Body of pancreas (tissue), 4 donors: ENCODE data around the gene VSIG1. TPM values are rescaled to one million over a fixed set of nuclear protein-coding genes. Genes with fewer than 3 reads are reported as not detected.
A peak's percentile ranks its signal among the peaks of the same experiment; 100 is the strongest.

Source experiments
- ATAC-seq: fragments of 150-250 bp; one replicate; pipeline ENCODE4 v1.9.1; 2016
- DNase-seq, 4 donors: peaks; one replicate each; pipeline ENCODE4 v3.0.0-alpha.2; 2019
- H3K27ac ChIP-seq, 4 donors: fragments of 200-600 bp; sonication (generic); 1 replicate in 3 of 4; 2 replicates in 1 of 4; pipeline versions ENCODE4 v1.5.1 to v1.6.1; 2016 to 2019; ENCODE audit warnings: mild to moderate bottlenecking in 1 of 4, mixed read lengths in 1 of 4, moderate library complexity in 1 of 4
- H3K27me3 ChIP-seq, 2 donors: fragments of 200-600 bp; sonication (generic); one replicate each; pipeline ENCODE4 v1.6.0; 2016; ENCODE audit warnings: mild to moderate bottlenecking in 1 of 2
- H3K36me3 ChIP-seq, 2 donors: fragments of 200-600 bp; sonication (generic); replicated peaks in 1 of 2; 2 replicates each; pipeline ENCODE4 v1.5.1; 2016; ENCODE audit warnings: low read depth in 2 of 2; ENCODE audit not compliant: insufficient read depth in 1 of 2
- H3K4me1 ChIP-seq: fragments of 200-600 bp; sonication (generic); one replicate; pipeline ENCODE4 v1.6.0; 2016
- H3K4me3 ChIP-seq, 2 donors: fragments of 200-600 bp; sonication (generic); 1 replicate in 1 of 2; 2 replicates in 1 of 2; pipeline ENCODE4 v1.5.1; 2016 to 2019
- H3K9me3 ChIP-seq, 3 donors: fragments of 200-600 bp; sonication (generic); 1 replicate in 2 of 3; 2 replicates in 1 of 3; pipeline ENCODE4 v1.5.1; 2016
- POLR2A ChIP-seq, 3 donors: fragments of 450-650 bp; IDR thresholded peaks; one replicate each; pipeline ENCODE4 v1.6.1; 2016; ENCODE audit warnings: antibody characterized with exemption in 3 of 3, mild to moderate bottlenecking in 2 of 3
- WGBS, 2 donors: methylation state at CpG; one replicate each; pipeline ENCODE4 v1.1.5; 2017; 5-methylcytosine and 5-hydroxymethylcytosine counted together
- intact Hi-C: fragments of 100-400 bp; cut with DNase I; formaldehyde crosslinking; loops from one replicate; pipeline ENCODE4 v1.15.1; 2023
- total RNA-seq, 2 donors: library from RNA; depleted of rRNA; stranded (reverse); fragments of >200 nt; gene quantifications; one replicate each; pipeline ENCODE4 v1.1.0, GENCODE V29; 2016
- TF ChIP-seq, protein P1 (sequence below), 7 experiments: fragments of 450-650 bp in 4 of 7; fragments of 200-600 bp in 3 of 7; sonication (generic) in 3 of 7; IDR thresholded peaks; one replicate each; pipeline ENCODE4 v1.5.1; 2016 to 2019; ENCODE audit warnings: antibody characterized with exemption in 7 of 7

VSIG1 gene
- total RNA-seq, 2 donors from 2014 or later: 0.33 to 2.6 TPM

GRCh38 chrX:108087792-108088191, 42.9 kb downstream of the VSIG1 start:
- Histone ChIP-seq H3K36me3 (no peaks in the 10 kb centered on the region), H3K4me1 (no peaks in the 10 kb centered on the region), H3K27me3 (no peaks in the 10 kb centered on the region), H3K27ac (no peak overlapping the region), H3K9me3 (no peaks in the 10 kb centered on the region), H3K4me3 (no peak overlapping the region)
- WGBS, 2 donors: 86 to 88% methylated on average over 5 to 6 of the region's 6 CpGs
- intact Hi-C loops: no loop called here
- TF ChIP-seq, protein P1, sequence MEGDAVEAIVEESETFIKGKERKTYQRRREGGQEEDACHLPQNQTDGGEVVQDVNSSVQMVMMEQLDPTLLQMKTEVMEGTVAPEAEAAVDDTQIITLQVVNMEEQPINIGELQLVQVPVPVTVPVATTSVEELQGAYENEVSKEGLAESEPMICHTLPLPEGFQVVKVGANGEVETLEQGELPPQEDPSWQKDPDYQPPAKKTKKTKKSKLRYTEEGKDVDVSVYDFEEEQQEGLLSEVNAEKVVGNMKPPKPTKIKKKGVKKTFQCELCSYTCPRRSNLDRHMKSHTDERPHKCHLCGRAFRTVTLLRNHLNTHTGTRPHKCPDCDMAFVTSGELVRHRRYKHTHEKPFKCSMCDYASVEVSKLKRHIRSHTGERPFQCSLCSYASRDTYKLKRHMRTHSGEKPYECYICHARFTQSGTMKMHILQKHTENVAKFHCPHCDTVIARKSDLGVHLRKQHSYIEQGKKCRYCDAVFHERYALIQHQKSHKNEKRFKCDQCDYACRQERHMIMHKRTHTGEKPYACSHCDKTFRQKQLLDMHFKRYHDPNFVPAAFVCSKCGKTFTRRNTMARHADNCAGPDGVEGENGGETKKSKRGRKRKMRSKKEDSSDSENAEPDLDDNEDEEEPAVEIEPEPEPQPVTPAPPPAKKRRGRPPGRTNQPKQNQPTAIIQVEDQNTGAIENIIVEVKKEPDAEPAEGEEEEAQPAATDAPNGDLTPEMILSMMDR (IDR thresholded peaks at IDR 0.05): no peak
- TF ChIP-seq POLR2A (IDR thresholded peaks at IDR 0.05): no peak
- DNase-seq (no peak), ATAC-seq (no peak)

- intact Hi-C loops: no loop called here
- TF ChIP-seq, protein P1 (IDR thresholded peaks at IDR 0.05): no peak
- TF ChIP-seq POLR2A (IDR thresholded peaks at IDR 0.05): no peak
- no peak overlapping the region for H3K4me3 ChIP-seq
- 33 to 35% methylated on average over 1 of the region's 1 CpG for WGBS, 2 donors
- H3K27ac ChIP-seq: no peak overlapping the region
- no peaks in the 10 kb centered on the region for H3K4me1 ChIP-seq
- ATAC-seq (no peak), DNase-seq (no peak)
- H3K9me3 ChIP-seq: no peaks in the 10 kb centered on the region
- H3K27me3 ChIP-seq: no peaks in the 10 kb centered on the region
- H3K36me3 ChIP-seq: no peaks in the 10 kb centered on the region
Observed at GRCh38 chrX:108088511-108088910, 43.6 kb downstream of the VSIG1 start.

DNA sequence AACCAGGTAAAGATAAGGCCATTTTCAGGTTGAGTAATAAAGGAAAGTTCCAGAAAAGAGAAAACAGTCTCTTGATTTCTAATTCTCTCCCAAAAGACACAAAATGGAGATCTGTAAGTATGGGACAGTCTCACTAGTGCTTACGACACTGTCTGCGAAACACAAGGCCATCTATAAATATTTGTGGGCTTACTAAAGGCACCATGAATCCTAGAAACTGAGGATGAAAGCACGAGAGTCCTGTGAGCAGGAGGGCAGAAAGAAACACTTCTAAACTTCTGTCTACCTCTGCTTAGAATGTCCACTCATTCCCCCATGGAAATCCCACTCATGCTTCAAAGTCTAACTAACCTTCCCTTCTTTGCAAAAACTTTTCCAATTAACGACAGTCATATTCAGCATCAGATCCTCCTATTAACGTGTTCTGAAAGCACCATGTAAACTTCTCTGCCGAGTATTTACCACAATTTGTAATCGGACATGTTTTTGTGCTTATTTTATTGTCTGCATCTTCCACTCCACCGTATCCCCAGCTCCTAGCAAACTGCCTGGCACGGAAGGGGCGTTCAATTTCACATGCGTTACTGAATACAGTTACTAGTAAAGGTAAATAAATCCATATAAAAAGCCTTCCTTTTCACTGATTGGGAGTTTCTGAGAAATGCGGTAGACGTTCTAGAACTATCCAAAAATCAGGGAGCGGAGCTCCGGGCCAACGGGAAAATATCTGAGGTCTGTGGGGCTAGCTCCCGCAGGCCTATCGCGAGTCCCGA, 45.8 kb downstream of the VSIG1 start:
- no peaks in the 10 kb centered on the region for H3K36me3 ChIP-seq
- no peaks in the 10 kb centered on the region for H3K9me3 ChIP-seq
- H3K27me3 ChIP-seq: no peaks in the 10 kb centered on the region
- ATAC-seq (no peak), DNase-seq (no peak)
- H3K4me1 ChIP-seq: no peaks in the 10 kb centered on the region
- WGBS, 2 donors: 0 to 2% methylated on average over 16 to 19 of the region's 20 CpGs
- H3K27ac ChIP-seq: peak overlapping the region; percentile 47 to 89 (median 78)
- H3K4me3 ChIP-seq: peak overlapping the region; percentile 37 to 43
- intact Hi-C loops: no loop called here
- TF ChIP-seq, protein P1 (IDR thresholded peaks at IDR 0.05): no peak
- no peak for TF ChIP-seq POLR2A (IDR thresholded peaks at IDR 0.05)

DNA sequence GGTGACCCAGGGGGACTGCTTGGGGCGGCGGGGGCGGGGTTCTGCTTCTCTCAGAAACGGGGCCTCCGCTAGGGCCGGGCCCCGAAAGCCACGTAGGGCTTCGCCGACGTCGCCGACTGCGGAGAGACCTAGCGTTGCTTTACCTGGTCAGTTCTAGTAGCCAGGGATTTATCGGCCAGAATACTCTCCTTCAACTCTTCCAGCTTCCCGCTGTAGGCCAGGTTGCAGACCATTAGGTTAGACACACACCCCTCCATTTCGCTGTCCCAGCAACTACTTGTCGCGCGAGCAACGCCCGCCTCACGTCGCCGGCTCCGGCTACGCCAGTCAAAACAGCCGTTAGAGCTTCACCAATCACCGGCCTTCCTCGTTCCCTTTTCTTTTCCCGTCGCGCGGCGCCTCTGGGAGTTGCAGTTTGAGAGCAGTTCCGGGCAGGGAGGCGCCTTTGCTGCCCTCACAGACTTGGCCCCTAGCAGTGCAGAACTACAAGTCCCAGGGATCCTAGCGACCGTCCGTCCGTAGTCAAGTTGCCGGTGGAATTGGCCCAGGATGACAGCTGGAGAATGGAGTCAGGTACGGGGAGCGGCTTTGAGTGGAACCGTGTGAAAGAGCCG, 46.5 kb downstream of the VSIG1 start, which contains the start of the genes ATG4A and PSMD10:
ATG4A (plus strand) TSS at position 515 of the 614 bp plus-strand sequence; CDS start at position 564, 49 bp downstream.
PSMD10 (minus strand) TSS at position 279 of the 614 bp plus-strand sequence; CDS start at position 257, 22 bp downstream.
- no peaks in the 10 kb centered on the region for H3K9me3 ChIP-seq
- H3K27me3 ChIP-seq: no peaks in the 10 kb centered on the region
- H3K4me3 ChIP-seq: peak within 1 kb of the TSS; percentile 43 to 48
- H3K27ac ChIP-seq: peak within 1 kb of the TSS; percentile 72 to 89 (median 78)
- ATAC-seq (peak; percentile 98), DNase-seq (peak; percentile 93 to 96 (median 94))
- 0% methylated on average over 37 of the region's 47 CpGs; no CpG with 5 or more reads in 1 of the 2 donors for WGBS, 2 donors
- intact Hi-C loops: no loop called here
- H3K36me3 ChIP-seq: no peaks in the 10 kb centered on the region
- H3K4me1 ChIP-seq: no peaks in the 10 kb centered on the region
- TF ChIP-seq, protein P1 (IDR thresholded peaks at IDR 0.05): peak in 2 of 7 experiments; percentile 11 to 25
- peak; percentile 28 to 82 (median 80) for TF ChIP-seq POLR2A (IDR thresholded peaks at IDR 0.05)
